Epithelial cell of esophagus (primary cell): ENCODE data around the gene CNDP2.

Experiments
- DNase-seq: peaks from one replicate; pipeline ENCODE4 v3.0.0; 2010; ENCODE audit warnings: low read depth
- H3K4me3 ChIP-seq: 2 replicates; pipeline ENCODE4 v1.5.1; 2011; ENCODE audit warnings: mild to moderate bottlenecking, low read length, control low read depth
- TF ChIP-seq, protein P1 (sequence below): IDR thresholded peaks from 2 replicates; pipeline ENCODE4 v1.5.1; 2011; ENCODE audit warnings: low read depth, mild to moderate bottlenecking, low read length, control low read depth, inconsistent platforms; ENCODE audit not compliant: insufficient read depth; ENCODE audit errors: missing control alignments

The CNDP2 gene

DNA sequence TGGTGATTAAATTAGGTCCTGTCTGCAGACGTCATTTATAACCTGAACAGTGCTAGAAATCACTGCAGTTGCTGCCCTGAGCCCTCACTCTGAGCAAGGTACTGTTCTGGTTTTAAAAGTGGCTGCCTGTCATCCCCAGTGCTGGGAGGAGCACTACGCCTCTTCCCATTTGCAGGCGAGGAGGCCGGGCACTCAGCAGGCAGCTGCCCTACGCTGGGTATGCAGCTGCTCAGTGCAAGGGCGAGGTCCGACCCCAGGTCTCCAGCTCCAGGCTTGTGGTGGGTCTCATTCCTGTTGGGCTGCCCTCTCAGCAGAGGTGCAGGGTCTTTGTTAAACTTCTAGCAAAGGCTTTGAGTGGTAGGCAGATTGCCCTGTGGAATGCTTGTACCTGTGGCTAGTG lies 15.7 kb downstream of the CNDP2 start:
- DNase-seq: no peak
- TF ChIP-seq, protein P1, sequence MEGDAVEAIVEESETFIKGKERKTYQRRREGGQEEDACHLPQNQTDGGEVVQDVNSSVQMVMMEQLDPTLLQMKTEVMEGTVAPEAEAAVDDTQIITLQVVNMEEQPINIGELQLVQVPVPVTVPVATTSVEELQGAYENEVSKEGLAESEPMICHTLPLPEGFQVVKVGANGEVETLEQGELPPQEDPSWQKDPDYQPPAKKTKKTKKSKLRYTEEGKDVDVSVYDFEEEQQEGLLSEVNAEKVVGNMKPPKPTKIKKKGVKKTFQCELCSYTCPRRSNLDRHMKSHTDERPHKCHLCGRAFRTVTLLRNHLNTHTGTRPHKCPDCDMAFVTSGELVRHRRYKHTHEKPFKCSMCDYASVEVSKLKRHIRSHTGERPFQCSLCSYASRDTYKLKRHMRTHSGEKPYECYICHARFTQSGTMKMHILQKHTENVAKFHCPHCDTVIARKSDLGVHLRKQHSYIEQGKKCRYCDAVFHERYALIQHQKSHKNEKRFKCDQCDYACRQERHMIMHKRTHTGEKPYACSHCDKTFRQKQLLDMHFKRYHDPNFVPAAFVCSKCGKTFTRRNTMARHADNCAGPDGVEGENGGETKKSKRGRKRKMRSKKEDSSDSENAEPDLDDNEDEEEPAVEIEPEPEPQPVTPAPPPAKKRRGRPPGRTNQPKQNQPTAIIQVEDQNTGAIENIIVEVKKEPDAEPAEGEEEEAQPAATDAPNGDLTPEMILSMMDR: no peak
- no peak overlapping the region for H3K4me3 ChIP-seq

DNA sequence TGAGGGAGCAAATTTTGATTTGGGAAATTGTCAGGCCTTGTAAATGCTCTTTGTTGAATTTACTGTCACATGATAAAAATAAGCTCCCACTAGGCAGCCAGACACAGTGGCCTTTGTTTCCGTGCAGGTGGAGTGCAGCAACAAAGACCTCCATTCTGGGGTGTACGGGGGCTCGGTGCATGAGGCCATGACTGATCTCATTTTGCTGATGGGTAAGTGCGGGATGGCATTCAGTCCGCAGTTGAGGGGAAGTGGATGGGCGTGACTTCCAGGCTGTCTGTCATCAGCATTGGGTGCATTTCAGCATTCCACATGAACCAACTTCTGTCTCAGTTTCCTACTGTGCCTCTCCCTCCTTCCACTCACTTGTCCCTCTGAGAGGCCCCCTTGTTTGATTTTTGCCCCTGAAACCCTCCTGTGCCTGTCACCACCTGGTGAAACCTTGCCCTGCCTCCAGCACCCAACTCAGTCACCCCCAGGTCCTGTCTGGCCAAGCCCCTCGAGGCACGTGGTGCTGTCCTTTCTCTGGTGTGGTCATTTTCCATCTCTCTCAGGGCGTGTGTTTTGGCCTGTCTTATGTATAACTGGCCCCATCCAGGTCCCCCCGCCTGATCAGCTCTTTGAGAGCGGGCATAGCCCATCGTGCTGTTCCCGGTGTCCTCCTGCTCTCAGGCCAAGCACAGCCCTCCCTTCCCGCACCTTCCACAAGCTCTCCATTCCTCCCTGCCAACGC lies 16.3 kb downstream of the CNDP2 start:
- DNase-seq: no peak
- TF ChIP-seq, protein P1: no peak

GRCh38 chr18:74513149-74513882 lies 17.2 kb downstream of the CNDP2 start:
- TF ChIP-seq, protein P1: no peak
- H3K4me3 ChIP-seq: no peak overlapping the region

More for the DNA sequence above, 16.3 kb downstream of the CNDP2 start:
- no peak overlapping the region for H3K4me3 ChIP-seq

DNA sequence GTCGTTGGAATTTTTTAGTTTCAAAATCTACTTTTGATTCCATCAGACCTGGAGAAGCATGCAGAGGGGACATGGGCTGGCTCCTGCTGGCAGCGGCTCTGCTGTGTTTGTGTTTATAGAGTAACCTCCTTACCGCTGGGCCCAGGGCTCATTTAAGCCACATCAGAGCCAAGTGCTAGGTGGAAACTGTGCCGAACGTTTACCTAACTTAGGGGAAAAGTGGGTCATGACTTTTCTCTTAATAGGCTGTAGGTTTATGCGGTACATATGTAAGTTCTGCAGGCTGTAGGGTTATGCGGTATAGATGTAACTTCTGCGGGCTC lies 17.7 kb downstream of the CNDP2 start:
- DNase-seq: no peak
- TF ChIP-seq, protein P1: no peak
- H3K4me3 ChIP-seq: no peak overlapping the region

More at GRCh38 chr18:74513149-74513882, 17.2 kb downstream of the CNDP2 start:
- no peak for DNase-seq

DNA sequence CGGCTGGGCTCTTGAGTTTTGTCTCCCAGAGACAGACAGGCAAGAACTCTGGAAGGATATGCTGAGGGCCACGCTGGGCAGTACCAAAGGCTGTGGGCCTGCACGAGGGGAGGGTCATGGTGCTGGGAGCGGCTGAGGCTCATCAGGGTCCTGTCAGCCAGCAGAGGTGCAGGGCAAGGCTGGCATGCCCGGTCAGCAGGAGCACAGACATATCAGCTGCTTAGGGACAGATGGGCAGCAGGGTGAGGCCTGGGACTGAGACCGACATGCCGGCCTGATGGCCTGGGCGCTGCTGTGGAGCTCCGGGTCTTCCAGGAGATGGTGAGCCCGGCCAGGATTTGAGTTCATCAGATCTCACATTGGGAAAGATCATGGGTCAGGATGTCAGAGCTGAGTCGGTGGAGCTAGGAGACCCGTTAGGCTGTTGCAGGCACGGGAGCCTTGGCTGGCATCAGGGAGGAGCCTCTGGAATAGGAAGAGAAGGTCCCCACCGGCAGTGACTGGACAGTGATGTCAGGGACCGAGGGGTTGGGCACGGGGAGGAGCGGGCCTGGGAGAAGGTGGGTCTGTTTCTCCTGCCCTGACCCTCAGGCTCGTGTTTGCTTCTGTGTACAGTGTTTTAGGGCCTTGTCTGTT lies 18.8 kb downstream of the CNDP2 start:
- TF ChIP-seq, protein P1: no peak
- no peak for DNase-seq
- H3K4me3 ChIP-seq: no peak overlapping the region

- no peak overlapping the region for H3K4me3 ChIP-seq
- DNase-seq: no peak
- TF ChIP-seq, protein P1: no peak
These were observed 19.6 kb downstream of the CNDP2 start for GRCh38 chr18:74515620-74516231.
